Measurements from ENCODE around the gene RUFY1.
"Not testable (repeated sequence)": the region's sequence is repeated elsewhere in the genome, so short reads cannot be mapped to it uniquely, and the experiment has no call there.

RUFY1 gene

GRCh38 chr5:179648410-179648809 lies 98.1 kb downstream of the RUFY1 start:
- TF ChIP-seq GABPA (IDR thresholded peaks at IDR 0.05; ENCODE audit: low read depth) (no peak), CTCF (IDR thresholded peaks at IDR 0.05; ENCODE audit: insufficient read depth, low read length) (no peak), REST (IDR thresholded peaks at IDR 0.05; ENCODE audit: insufficient replicate concordance, low read depth) (no peak), POLR2AphosphoS5 (IDR thresholded peaks at IDR 0.05; ENCODE audit: low read depth) (no peak), SPI1 (IDR thresholded peaks at IDR 0.05; ENCODE audit: borderline replicate concordance, low read depth) (no peak)

DNA sequence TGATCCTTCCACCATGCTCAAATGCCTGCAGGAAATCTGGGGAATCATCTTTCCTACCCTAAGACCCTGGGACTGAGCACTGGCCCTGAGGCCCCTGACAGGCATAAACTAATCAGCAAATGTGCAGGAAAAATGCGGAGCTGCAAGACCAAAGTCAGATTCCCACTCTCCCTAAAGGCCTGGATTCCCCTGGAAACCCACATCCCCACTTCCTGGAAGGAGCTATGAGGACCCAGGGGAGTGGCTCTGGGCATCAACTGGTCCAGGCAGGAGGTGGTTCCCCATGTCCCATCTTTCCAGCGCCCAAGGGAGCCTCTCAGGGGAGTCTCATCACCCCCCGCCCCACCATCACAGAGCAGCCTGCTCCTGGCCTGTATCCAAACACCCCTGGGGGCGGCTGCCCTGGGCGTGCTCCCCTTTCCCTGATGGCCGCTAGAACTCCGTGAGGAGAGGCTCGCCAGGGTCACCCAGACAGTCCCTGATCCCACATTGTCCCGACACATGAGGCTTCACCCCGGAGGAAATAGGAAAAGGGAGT lies 98.9 kb downstream of the RUFY1 start:
- not testable (repeated sequence) for H3K4me3 ChIP-seq (replicated peaks; ENCODE audit: insufficient read depth, low read length); H3K27me3 ChIP-seq (ENCODE audit: insufficient read depth, poor library complexity, severe bottlenecking); DNase-seq (ENCODE audit: low read depth in 1 of 2, low spot score in 1 of 2); H3K27ac ChIP-seq (replicated peaks)

More at GRCh38 chr5:179648410-179648809, 98.1 kb downstream of the RUFY1 start:
- H3K27ac ChIP-seq (replicated peaks), result no peak overlapping the region
- no peaks in the 10 kb centered on the region for H3K27me3 ChIP-seq (ENCODE audit: insufficient read depth, poor library complexity, severe bottlenecking)
- H3K4me3 ChIP-seq (replicated peaks; ENCODE audit: insufficient read depth, low read length), result no peak overlapping the region
- DNase-seq (ENCODE audit: low read depth in 1 of 2, low spot score in 1 of 2), result no peak

GRCh38 chr5:179650245-179650644 lies 99.9 kb downstream of the RUFY1 start:
- not testable (repeated sequence) for H3K27ac ChIP-seq (replicated peaks); H3K27me3 ChIP-seq (ENCODE audit: insufficient read depth, poor library complexity, severe bottlenecking); DNase-seq (ENCODE audit: low read depth in 1 of 2, low spot score in 1 of 2); H3K4me3 ChIP-seq (replicated peaks; ENCODE audit: insufficient read depth, low read length)

- not testable (repeated sequence) for DNase-seq (ENCODE audit: low read depth in 1 of 2, low spot score in 1 of 2); H3K27ac ChIP-seq (replicated peaks)
These were observed 102.8 kb downstream of the RUFY1 start for GRCh38 chr5:179653135-179653534.

GRCh38 chr5:179657302-179658178 lies 107.2 kb downstream of the RUFY1 start:
- not testable (repeated sequence) for DNase-seq (ENCODE audit: low read depth in 1 of 2, low spot score in 1 of 2); H3K27ac ChIP-seq (replicated peaks); H3K27me3 ChIP-seq (ENCODE audit: insufficient read depth, poor library complexity, severe bottlenecking); H3K4me3 ChIP-seq (replicated peaks; ENCODE audit: insufficient read depth, low read length)

More at GRCh38 chr5:179653135-179653534, 102.8 kb downstream of the RUFY1 start:
- TF ChIP-seq SPI1 (IDR thresholded peaks at IDR 0.05; ENCODE audit: borderline replicate concordance, low read depth), result peak; percentile 72
- H3K27me3 ChIP-seq (ENCODE audit: insufficient read depth, poor library complexity, severe bottlenecking); H3K4me3 ChIP-seq (replicated peaks; ENCODE audit: insufficient read depth, low read length): not testable (repeated sequence)

- not testable (repeated sequence) for H3K27me3 ChIP-seq (ENCODE audit: insufficient read depth, poor library complexity, severe bottlenecking)
- Histone ChIP-seq H3K27ac (replicated peaks) (peak overlapping the region; percentile 79), H3K4me3 (replicated peaks; ENCODE audit: insufficient read depth, low read length) (peak overlapping the region; percentile 66)
- peak; percentile 47 to 88 for DNase-seq (ENCODE audit: low read depth in 1 of 2, low spot score in 1 of 2)
These were observed 108.0 kb downstream of the RUFY1 start for GRCh38 chr5:179658179-179658856.

Data from HL-60 (cell line).